ENCODE data around the gene LINGO4. TPM values are rescaled to one million over a fixed set of nuclear protein-coding genes. Genes with fewer than 3 reads are reported as not detected.

Gene LINGO4
- total RNA-seq, 1 experiment from 2014 or later = not detected

GRCh38 chr1:151833172-151833900 is 28.1 kb upstream of the LINGO4 start:
- ChIA-PET POLR2A (no interaction called here), CTCF (interaction anchor here (0.6 kb wide), 1 partner anchor 289 kb away, joined by 3 read pairs; no protein-coding TSS in a partner anchor)
- no peak overlapping the region for H3K27ac Mint-ChIP-seq
- peaks cover 18% of the 10 kb centered on the region for H3K27me3 Mint-ChIP-seq (ENCODE audit: low read depth)
- ATAC-seq = no peak
- TF ChIP-seq ZNF219 (CRISPR knock-in tag; IDR thresholded peaks at IDR 0.05; ENCODE audit: borderline replicate concordance) (no peak), ATF6 (CRISPR knock-in tag; IDR thresholded peaks at IDR 0.05) (no peak), RORB (CRISPR knock-in tag; IDR thresholded peaks at IDR 0.05) (no peak), TP53 (CRISPR knock-in tag; IDR thresholded peaks at IDR 0.05) (no peak), FOXP1 (CRISPR knock-in tag; IDR thresholded peaks at IDR 0.05; ENCODE audit: borderline replicate concordance) (no peak), OVOL2 (CRISPR knock-in tag; IDR thresholded peaks at IDR 0.05; ENCODE audit: borderline replicate concordance) (no peak), CREB1 (CRISPR knock-in tag; IDR thresholded peaks at IDR 0.05) (no peak), ERG (CRISPR knock-in tag; IDR thresholded peaks at IDR 0.05) (no peak), ZNF317 (CRISPR knock-in tag; IDR thresholded peaks at IDR 0.05; ENCODE audit: borderline replicate concordance, low read depth) (no peak), PRRX2 (CRISPR knock-in tag; IDR thresholded peaks at IDR 0.05) (no peak)
- TF ChIP-seq, protein P1, sequence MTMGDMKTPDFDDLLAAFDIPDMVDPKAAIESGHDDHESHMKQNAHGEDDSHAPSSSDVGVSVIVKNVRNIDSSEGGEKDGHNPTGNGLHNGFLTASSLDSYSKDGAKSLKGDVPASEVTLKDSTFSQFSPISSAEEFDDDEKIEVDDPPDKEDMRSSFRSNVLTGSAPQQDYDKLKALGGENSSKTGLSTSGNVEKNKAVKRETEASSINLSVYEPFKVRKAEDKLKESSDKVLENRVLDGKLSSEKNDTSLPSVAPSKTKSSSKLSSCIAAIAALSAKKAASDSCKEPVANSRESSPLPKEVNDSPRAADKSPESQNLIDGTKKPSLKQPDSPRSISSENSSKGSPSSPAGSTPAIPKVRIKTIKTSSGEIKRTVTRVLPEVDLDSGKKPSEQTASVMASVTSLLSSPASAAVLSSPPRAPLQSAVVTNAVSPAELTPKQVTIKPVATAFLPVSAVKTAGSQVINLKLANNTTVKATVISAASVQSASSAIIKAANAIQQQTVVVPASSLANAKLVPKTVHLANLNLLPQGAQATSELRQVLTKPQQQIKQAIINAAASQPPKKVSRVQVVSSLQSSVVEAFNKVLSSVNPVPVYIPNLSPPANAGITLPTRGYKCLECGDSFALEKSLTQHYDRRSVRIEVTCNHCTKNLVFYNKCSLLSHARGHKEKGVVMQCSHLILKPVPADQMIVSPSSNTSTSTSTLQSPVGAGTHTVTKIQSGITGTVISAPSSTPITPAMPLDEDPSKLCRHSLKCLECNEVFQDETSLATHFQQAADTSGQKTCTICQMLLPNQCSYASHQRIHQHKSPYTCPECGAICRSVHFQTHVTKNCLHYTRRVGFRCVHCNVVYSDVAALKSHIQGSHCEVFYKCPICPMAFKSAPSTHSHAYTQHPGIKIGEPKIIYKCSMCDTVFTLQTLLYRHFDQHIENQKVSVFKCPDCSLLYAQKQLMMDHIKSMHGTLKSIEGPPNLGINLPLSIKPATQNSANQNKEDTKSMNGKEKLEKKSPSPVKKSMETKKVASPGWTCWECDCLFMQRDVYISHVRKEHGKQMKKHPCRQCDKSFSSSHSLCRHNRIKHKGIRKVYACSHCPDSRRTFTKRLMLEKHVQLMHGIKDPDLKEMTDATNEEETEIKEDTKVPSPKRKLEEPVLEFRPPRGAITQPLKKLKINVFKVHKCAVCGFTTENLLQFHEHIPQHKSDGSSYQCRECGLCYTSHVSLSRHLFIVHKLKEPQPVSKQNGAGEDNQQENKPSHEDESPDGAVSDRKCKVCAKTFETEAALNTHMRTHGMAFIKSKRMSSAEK (CRISPR knock-in tag; IDR thresholded peaks at IDR 0.05; ENCODE audit: borderline replicate concordance) = no peak
- TF ChIP-seq, protein P2, sequence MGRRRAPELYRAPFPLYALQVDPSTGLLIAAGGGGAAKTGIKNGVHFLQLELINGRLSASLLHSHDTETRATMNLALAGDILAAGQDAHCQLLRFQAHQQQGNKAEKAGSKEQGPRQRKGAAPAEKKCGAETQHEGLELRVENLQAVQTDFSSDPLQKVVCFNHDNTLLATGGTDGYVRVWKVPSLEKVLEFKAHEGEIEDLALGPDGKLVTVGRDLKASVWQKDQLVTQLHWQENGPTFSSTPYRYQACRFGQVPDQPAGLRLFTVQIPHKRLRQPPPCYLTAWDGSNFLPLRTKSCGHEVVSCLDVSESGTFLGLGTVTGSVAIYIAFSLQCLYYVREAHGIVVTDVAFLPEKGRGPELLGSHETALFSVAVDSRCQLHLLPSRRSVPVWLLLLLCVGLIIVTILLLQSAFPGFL (CRISPR knock-in tag; IDR thresholded peaks at IDR 0.05; ENCODE audit: borderline replicate concordance) = no peak
- H3K36me3 Mint-ChIP-seq = no peaks in the 10 kb centered on the region
- H3K4me1 Mint-ChIP-seq = peaks cover 45% of the 10 kb centered on the region
- H3K4me3 Mint-ChIP-seq = no peak overlapping the region
- DNase-seq (ENCODE audit: low spot score) = no peak
- H3K9me3 Mint-ChIP-seq = no peaks in the 10 kb centered on the region

GRCh38 chr1:151832318-151832980 is 27.2 kb upstream of the LINGO4 start:
- Mint-ChIP-seq H3K4me3 (no peak overlapping the region), H3K9me3 (no peaks in the 10 kb centered on the region), H3K27me3 (ENCODE audit: low read depth) (peaks cover 17% of the 10 kb centered on the region), H3K36me3 (no peaks in the 10 kb centered on the region), H3K4me1 (peaks cover 47% of the 10 kb centered on the region), H3K27ac (no peak overlapping the region)
- CTCF ChIA-PET = interaction anchor here (0.6 kb wide), 2 partner anchors 288 to 453 kb away, joined by 3 to 4 read pairs; no protein-coding TSS in a partner anchor
- POLR2A ChIA-PET = no interaction called here
- DNase-seq (ENCODE audit: low spot score) (no peak), ATAC-seq (no peak)
- TF ChIP-seq, protein P3, sequence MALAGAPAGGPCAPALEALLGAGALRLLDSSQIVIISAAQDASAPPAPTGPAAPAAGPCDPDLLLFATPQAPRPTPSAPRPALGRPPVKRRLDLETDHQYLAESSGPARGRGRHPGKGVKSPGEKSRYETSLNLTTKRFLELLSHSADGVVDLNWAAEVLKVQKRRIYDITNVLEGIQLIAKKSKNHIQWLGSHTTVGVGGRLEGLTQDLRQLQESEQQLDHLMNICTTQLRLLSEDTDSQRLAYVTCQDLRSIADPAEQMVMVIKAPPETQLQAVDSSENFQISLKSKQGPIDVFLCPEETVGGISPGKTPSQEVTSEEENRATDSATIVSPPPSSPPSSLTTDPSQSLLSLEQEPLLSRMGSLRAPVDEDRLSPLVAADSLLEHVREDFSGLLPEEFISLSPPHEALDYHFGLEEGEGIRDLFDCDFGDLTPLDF (CRISPR knock-in tag; IDR thresholded peaks at IDR 0.05) = no peak
- TF ChIP-seq, protein P4, sequence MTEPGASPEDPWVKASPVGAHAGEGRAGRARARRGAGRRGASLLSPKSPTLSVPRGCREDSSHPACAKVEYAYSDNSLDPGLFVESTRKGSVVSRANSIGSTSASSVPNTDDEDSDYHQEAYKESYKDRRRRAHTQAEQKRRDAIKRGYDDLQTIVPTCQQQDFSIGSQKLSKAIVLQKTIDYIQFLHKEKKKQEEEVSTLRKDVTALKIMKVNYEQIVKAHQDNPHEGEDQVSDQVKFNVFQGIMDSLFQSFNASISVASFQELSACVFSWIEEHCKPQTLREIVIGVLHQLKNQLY (CRISPR knock-in tag; IDR thresholded peaks at IDR 0.05) = no peak
- TF ChIP-seq IRF2 (CRISPR knock-in tag; IDR thresholded peaks at IDR 0.05; ENCODE audit: borderline replicate concordance, low read depth) (no peak), PRRX2 (CRISPR knock-in tag; IDR thresholded peaks at IDR 0.05) (no peak), TCF7 (CRISPR knock-in tag; IDR thresholded peaks at IDR 0.05; ENCODE audit: low read depth) (no peak), ARID4B (CRISPR knock-in tag; IDR thresholded peaks at IDR 0.05; ENCODE audit: borderline replicate concordance) (no peak)
